BJ (cell line): Measurements from ENCODE around the gene PGS1. TPM values are rescaled to one million over a fixed set of nuclear protein-coding genes. Genes with fewer than 3 reads are reported as not detected.

Experiments used
- CTCF ChIA-PET: fragments of 350-600 bp; formaldehyde crosslinking; extraction: SDS; loops from one replicate; lab custom pipeline; 2021; ENCODE audit warnings: antibody characterized with exemption, inconsistent platforms; lab: Yijun Ruan, JAX
- POLR2A ChIA-PET: fragments of 300-600 bp; sonication (Branson Sonifier 250); formaldehyde crosslinking; extraction: SDS; loops from one replicate; lab custom pipeline; 2021; ENCODE audit warnings: antibody characterized with exemption; lab: Charles Lee
- DNase-seq: peaks from one replicate; pipeline ENCODE4 v3.0.0-alpha.2; 2011; ENCODE audit warnings: low read depth
- H3K27me3 ChIP-seq: 2 replicates; pipeline ENCODE4 v1.6.0; 2011; ENCODE audit warnings: low read length; ENCODE audit not compliant: control insufficient read depth, insufficient read depth
- H3K36me3 ChIP-seq: 2 replicates; pipeline ENCODE4 v1.5.1; 2011; ENCODE audit warnings: low read length; ENCODE audit not compliant: control insufficient read depth, insufficient read depth
- H3K4me3 ChIP-seq: 2 replicates; pipeline ENCODE4 v1.5.1; 2011; ENCODE audit warnings: low read depth, mild to moderate bottlenecking, control low read depth, low read length
- polyA plus RNA-seq: library from polyadenylated mRNA; depleted of rRNA; stranded (reverse); fragments of >200 nt; gene quantifications from 2 replicates; pipeline ENCODE4 v1.2.3, GENCODE V29; 2011
- TF ChIP-seq, protein P1 (sequence below): IDR thresholded peaks from 2 replicates; pipeline ENCODE4 v1.5.1; 2011; ENCODE audit warnings: low read depth, mild to moderate bottlenecking, control low read depth, inconsistent platforms, low read length, moderate library complexity; ENCODE audit not compliant: insufficient read depth

Gene PGS1
- polyA plus RNA-seq, 1 experiment = 37.7 TPM

DNA sequence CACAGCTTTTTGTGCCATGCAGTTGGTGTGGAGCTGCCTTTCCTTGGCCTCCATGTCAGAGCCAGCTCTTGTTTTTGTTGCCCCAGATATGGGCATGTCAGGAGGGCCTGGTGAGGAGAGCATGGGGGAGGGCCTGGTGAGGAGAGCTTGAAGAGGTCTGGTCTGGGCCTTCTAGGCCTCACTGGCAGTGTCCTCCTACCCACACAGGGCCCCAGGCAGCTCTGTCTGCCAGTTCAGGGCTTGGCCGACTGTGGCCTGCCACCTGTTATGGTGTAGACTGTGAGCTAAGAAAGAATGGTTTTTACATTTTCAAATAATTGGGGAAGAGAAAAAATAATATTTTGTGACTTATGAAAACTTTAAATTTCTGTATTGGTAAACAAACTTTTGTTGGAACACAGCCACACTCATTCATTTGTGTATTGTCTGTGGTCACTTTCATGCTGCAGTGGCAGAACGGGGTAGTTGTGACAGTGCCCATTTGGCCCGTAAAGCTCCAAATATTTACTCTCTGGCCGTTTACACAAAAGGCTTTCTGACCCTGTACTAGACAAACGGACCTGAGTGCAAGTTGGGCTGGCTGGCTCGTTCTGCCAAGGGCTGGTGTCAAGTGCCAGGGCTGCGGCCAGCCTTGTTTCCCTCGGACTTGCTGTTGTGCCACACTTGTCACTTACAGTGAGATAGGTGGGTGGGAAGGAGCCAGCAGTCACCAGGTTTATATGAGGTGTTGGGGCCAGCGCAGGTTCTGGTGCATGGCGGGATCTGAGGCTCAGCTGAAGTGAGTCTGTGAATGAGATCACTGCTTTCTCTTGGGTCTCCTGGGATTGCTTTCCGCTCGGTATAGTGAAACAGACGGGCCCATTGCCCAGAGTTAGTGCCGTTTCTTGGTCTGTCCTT lies 18.2 kb downstream of the PGS1 start:
- H3K4me3 ChIP-seq = no peak overlapping the region
- no peak for DNase-seq
- H3K27me3 ChIP-seq = no peaks in the 10 kb centered on the region
- H3K36me3 ChIP-seq = peaks cover 32% of the 10 kb centered on the region
- CTCF ChIA-PET = interaction anchor here (1.3 to 1.5 kb wide), 3 partner anchors 26 to 38 kb away, joined by 4 to 5 read pairs (median 4); no protein-coding TSS in a partner anchor
- TF ChIP-seq, protein P1, sequence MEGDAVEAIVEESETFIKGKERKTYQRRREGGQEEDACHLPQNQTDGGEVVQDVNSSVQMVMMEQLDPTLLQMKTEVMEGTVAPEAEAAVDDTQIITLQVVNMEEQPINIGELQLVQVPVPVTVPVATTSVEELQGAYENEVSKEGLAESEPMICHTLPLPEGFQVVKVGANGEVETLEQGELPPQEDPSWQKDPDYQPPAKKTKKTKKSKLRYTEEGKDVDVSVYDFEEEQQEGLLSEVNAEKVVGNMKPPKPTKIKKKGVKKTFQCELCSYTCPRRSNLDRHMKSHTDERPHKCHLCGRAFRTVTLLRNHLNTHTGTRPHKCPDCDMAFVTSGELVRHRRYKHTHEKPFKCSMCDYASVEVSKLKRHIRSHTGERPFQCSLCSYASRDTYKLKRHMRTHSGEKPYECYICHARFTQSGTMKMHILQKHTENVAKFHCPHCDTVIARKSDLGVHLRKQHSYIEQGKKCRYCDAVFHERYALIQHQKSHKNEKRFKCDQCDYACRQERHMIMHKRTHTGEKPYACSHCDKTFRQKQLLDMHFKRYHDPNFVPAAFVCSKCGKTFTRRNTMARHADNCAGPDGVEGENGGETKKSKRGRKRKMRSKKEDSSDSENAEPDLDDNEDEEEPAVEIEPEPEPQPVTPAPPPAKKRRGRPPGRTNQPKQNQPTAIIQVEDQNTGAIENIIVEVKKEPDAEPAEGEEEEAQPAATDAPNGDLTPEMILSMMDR = no peak
- POLR2A ChIA-PET = no interaction called here

DNA sequence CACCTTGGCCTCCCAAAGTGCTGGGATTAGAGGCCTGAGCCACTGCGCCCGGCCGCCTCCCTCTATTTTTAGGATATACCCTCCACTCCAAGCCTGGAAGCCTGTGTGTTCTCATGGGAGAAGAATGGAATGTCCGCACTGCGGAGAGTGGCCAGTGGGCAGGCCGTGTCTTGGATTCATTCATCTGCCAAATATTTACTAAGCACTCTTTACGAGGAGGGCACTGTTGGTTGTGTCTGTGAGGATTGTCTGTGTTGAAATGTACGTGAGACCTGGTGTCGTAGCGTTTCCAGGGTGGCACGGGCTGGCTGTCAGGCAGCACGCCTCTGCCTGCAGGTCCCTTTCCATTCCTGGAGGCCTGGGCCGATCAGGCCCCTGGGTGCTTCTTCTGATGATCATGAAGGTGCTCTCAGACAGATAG lies 19.2 kb downstream of the PGS1 start:
- DNase-seq = no peak
- POLR2A ChIA-PET = no interaction called here
- H3K27me3 ChIP-seq = no peaks in the 10 kb centered on the region
- TF ChIP-seq, protein P1 = no peak
- H3K4me3 ChIP-seq = no peak overlapping the region
- CTCF ChIA-PET = interaction anchor here (1.5 kb wide), 1 partner anchor 24 kb away, joined by 4 read pairs; no protein-coding TSS in a partner anchor
- H3K36me3 ChIP-seq = peaks cover 35% of the 10 kb centered on the region

DNA sequence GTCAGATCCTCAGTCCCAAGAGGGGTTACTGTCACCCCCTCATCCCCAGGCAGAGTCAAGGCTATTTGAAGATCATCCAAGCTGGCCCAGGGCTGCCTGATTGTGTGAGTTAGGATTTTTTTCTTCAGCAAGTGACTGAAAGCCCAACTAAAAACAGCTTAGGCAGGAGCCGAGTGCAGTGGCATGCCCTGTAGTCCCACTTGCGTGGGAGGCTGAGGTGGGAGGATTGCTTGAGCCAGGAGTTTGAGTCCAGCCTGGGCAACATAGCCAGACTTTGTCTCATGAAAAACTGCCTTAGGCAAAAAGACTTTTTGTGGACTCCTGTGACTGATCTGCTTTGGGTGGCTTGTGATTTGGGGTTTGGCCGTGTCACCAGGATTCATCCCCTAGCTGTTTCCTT lies 19.9 kb downstream of the PGS1 start:
- CTCF ChIA-PET = interaction anchor here (1.5 kb wide), 1 partner anchor 24 kb away, joined by 4 read pairs; no protein-coding TSS in a partner anchor
- peaks cover 40% of the 10 kb centered on the region for H3K36me3 ChIP-seq
- TF ChIP-seq, protein P1 = no peak

DNA sequence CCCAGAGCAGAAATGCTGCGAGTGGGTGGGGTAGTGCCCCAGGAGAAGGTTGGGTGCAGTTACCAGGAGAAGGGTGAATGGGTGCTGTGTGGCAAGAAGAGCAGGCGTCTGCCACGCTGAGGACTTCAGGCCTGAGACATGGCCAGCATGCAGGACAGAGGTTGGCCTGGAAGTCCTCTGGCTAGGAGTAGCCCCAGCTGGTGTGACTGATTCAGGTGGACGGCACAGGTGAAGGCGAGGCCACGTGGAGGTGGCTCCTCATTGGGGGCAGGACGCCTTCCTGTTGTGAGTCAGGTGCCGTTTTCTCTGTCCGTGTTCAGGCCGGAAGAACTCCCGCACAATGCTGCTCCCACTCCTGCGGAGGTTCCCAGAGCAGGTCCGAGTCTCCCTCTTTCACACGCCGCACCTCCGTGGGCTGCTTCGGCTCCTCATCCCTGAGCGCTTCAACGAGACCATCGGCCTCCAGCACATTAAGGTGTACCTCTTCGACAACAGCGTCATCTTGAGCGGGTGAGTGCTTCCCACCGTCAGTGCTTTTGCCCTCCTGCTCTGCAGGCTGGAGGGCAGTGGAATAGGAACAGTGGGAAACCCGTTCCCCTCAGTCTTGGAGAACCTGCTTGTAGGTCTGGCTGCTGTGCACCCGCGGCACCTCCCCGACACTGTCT lies 20.7 kb downstream of the PGS1 start:
- H3K4me3 ChIP-seq = no peak overlapping the region
- H3K36me3 ChIP-seq = peaks cover 47% of the 10 kb centered on the region
- TF ChIP-seq, protein P1 = no peak
- no peaks in the 10 kb centered on the region for H3K27me3 ChIP-seq
- CTCF ChIA-PET = interaction anchor here (0.6 to 1.5 kb wide), 2 partner anchors 23 to 734 kb away, joined by 3 to 4 read pairs; no protein-coding TSS in a partner anchor
- no peak for DNase-seq
- POLR2A ChIA-PET = no interaction called here

More for the DNA sequence above, 19.9 kb downstream of the PGS1 start:
- no peaks in the 10 kb centered on the region for H3K27me3 ChIP-seq
- DNase-seq = no peak
- H3K4me3 ChIP-seq = no peak overlapping the region
- POLR2A ChIA-PET = interaction anchor here (0.5 kb wide), 1 partner anchor 14 kb away, joined by 12 read pairs; no protein-coding TSS in a partner anchor
